Ammon's horn (tissue), 1 donor: ENCODE results near the gene OR1F1.
"Not testable (repeated sequence)": the region's sequence is repeated elsewhere in the genome, so short reads cannot be mapped to it uniquely, and the experiment has no call there.

Experiments used
- DNase-seq: peaks from one replicate; pipeline ENCODE4 v3.0.0-alpha.2; 2016; ENCODE audit warnings: low spot score

The OR1F1 gene

DNA sequence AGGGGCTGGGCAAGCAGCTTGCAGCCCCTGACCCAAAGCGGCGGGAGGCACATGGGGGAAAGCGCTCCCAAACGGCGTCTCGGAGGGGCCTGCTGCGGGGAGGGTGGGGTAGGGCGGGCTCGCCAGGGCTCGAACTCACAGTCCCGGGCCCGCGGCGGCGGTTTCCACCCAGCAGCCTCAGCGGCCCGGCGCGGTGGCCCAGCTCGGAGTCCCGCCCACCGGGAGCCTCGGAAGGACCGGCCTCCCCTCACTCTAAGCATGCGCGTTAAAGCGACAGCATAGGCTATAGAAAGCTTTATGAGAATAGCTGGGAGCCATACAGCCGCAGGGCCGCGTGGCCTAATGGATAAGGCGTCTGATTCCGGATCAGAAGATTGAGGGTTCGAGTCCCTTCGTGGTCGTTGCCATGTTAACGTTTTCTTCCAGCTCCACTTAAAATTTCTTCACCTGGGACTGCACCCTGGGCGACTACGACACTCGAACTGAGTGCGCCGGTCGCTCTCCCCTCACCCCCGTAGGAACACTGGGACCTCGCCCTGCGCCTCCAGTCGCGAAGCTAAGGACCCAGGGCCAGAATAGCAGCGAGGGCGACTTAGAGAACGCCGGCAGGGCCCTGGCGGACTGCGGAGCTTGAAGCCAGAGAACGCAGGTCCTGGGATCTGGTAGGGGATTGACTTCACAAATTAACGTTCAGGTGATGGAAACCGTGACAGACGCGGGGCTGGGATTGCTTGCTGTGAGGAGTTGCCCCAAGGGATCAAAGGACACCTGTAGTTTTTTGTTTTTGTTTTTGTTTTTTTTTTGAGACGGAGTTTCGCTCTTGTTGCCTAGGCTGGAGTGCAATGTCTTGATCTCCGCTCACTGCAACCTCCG, 37.4 kb upstream of the OR1F1 start:
- DNase-seq: peak; percentile 91

DNA sequence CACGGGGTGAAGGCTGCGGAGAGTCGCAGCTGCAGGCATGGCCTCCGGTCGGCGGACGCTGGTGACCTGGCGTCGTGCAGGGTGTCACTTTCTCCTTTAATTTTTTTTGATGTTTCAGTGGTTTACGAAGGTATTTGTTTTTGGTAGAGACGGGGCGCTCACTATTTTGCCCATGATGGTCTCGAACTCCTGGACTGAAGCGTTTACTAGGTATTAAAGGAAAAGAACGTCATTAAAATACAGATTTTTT, 36.1 kb upstream of the OR1F1 start:
- DNase-seq: no peak

DNA sequence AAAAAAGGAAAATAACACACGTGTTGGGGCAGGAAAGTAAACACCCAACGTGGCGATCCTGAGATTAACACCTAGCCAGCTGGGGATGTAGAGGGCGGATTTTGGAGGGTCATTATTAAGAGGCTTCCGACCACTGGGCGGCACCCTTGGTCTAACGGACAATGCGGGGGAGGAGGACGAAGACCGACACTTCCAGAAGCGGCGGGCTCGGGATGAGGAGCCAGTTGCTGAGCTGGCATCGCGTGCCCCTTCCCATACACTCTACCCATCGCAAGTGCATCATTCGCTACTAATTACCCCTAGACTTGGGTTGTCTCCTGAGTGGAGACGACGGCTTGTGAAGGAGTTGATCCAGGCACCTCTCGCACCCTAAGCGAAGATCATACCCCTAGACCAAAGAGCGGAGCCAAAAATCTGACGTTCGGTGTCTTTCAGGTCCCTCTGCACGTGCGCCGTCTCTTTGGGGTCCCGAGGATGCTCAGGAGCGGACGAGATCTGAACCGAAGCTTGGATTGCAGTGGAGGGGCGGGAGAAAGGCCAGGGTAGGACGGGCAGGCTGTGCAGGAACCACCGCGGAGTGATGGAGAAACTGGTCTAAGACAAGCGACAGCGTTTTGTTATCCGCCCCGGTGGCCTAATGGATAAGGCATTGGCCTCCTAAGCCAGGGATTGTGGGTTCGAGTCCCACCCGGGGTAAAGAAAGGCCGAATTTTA, 35.6 kb upstream of the OR1F1 start:
- peak; percentile 87 for DNase-seq

DNA sequence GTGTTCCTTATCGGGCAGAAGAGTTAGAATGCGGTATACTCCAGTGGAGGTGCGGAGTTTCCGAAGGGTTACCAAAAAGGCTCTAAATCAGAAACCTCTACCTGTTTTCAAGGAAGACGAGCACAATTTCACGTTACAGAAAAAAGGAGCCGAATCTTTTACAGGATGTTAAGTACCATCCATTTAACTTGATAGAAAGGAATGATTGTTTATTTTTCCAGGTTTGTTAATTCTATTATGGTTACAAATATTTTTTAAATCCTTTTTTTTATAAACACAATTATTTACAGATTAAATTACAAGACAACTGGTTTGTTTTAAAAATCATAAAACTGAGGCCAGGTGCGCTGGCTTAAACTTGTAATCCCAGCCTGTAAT, 35.0 kb upstream of the OR1F1 start:
- DNase-seq: no peak

GRCh38 chr16:3155181-3155580, 32.8 kb upstream of the OR1F1 start:
- no peak for DNase-seq

GRCh38 chr16:3155972-3156371, 32.0 kb upstream of the OR1F1 start:
- DNase-seq: no peak

DNA sequence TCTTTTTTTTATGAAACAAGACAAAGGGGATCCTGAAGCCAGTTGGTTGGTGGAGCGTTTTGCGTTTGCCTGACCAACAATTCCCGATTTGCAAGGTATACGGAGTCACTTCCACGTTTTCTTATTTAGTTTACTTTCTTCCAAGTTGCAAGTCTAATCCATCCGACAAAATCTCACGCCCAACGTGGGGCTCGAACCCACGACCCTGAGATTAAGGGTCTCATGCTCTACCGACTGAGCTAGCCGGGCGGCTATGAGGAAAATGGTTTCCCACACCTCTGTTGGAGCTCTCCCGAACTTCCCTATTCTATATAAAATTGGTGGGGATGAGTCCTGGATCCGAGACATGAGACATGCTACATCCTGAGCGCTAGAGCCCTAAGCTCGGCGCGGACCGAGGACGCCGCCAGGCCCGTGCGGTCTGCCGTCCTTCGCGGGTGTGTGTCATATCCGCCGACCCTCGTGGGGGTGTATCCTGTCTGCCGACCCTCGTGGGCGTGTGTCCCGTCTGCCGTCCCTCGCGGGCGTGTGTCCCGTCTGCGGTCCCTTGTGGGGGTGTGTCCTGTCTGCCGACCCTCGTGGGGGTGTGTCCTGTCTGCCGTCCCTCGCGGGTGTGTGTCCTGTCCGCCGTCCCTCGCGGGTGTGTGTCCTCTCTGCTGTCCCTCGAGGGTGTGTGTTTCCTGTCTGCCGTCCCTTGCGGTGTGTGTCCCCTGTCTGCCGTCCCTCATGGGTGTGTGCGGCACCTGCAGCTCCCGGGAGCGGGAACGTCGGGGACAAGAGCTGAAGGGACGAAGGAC, 30.6 kb upstream of the OR1F1 start:
- DNase-seq: no peak

- no peak for DNase-seq
Observed at GRCh38 chr16:3158026-3158509, 29.9 kb upstream of the OR1F1 start.

DNA sequence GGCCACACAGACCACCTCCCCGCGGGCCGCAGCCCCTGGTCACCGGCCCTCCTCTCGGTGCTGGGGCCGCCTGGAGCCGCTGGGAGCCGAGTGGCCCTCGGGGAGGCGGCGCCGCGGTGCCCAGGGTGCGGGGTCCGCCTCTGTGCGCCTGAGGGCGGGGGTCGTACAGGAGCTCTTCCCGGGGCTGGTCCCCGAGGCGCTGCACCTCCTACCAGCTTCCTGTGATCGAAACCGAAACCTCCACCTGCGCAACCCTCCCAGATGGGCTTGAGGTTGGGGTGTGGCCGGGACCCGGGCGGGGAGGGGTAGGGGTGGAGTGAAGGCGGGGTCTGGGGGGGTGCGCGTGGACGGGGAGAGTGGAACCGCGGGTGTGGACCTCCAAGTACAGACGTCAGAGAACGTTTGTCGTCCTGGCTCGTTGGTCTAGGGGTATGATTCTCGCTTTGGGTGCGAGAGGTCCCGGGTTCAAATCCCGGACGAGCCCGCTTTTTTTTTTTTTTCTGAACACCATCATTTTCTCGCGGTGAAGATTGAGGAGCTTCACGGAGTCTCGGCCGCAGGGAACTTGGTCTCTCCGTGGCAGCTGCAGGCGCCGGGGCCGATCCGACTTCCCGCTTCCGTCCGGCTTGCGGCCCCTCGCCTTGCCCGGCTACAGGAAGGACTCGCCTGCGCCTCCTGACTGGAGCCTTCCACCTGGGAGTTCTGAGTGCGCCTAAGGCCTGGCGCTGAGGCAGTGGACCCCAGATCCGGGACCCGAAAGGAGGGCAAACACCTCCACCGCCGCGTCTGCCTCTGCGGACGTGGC, 29.3 kb upstream of the OR1F1 start:
- peak; percentile 51 for DNase-seq

DNA sequence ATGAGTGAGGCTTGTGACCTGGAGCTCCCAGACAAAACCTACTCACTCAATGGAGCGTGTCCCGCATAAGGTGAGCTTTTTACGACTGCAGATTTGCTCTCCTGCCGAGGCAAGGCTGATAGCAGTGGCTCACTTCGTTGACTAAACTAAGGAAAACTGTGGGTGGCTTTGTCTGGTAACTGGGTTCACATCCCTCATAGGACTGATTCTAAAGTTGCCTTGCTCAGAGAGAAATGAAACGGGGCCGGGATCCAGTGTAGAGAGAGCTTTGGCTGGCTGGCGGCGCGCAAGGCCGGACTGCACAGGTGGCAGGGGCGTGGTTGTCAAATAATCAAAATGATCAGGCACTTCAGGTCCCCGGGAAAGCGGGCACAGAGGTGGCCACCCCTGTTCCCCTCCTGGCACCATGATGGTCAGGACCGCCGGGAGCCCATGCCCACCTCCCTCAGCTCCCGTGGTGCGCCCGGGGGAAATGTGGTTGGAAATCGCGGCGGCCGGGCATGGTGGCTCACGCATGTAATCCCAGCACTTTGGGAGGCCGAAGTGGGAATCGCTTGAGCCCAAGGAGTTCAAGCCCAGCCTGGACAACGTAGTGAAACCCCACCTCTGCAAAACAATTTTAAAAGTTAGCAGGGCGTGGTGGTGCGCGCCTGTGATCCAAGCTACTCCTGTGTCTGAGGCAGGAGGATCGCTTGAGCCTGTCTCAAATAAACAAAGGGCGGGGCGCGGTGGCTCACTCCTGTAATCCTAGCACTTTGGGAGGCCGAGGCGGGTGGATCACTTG, 26.6 kb upstream of the OR1F1 start:
- no peak for DNase-seq

DNA sequence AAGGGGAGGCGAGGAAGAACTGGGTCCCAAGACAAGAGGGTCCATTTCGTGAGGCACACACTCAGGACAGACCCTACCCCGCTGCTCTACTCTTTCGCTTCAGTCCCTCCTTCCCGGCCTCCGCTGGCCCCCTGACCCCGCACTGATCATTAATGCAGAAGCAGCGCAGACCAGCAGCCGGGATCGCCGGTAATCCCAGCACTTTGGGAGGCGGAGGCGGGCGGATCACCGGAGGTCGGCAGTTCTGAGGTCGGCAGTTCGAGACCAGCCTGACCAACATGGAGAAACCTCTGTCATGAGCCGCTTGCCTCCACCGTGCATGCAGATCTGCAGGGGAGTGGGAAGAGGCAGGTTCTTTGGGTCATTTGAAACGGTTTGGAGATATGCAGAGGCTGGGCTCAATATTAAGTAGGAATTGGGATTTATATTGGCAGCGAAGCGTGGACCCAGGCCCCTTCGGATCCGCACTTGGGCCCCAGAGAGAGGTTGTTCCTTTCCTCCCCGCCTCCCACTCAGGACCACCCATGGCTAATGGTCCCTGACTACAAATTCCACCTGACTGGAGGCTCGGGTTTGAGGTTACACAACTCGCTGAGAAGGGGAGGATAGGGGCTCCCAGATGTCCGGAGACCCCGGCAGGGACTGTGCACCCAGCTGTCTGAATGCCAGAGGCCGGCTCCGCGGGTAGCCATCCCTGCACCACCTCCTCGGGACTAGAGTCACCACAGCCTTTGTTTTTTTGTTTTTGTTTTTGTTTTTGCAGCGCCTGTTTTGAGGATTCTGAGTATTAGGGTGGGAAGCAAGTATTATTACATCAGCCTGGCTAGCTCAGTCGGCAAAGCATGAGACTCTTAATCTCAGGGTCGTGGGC, 23.6 kb upstream of the OR1F1 start:
- DNase-seq: no peak

DNA sequence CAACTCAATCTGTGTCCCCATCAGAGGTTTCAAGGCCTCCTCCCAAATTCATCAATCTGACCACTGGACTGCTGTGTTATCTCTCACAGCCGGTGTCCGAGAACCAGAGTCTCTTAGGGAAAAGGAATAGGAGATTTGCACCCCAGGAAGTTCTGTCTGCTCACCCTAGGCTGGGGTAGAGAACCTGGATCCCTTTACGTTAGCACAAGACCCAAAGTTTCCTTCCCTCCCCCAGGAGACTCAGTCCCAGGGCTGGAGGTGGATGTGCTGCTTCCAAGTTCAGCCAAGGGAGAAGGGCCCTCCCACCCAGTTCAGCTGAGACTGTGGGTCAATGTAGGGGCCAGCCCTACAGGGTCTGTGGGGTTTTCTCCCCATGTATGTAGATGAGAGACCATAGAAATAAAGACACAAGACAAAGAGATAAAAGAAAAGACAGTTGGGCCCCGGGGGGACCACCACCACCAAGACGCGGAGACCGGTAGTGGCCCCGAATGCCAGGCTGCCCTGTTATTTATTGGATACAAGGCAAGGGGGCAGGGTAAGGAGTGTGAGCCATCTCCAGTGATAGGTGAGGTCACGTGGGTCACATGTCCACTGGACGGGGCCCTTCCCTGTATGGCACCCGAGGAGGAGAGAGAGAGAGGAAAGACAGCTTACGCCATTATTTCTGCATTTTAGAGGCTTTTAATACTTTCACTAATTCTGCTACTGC, 22.7 kb upstream of the OR1F1 start:
- DNase-seq: no peak

DNA sequence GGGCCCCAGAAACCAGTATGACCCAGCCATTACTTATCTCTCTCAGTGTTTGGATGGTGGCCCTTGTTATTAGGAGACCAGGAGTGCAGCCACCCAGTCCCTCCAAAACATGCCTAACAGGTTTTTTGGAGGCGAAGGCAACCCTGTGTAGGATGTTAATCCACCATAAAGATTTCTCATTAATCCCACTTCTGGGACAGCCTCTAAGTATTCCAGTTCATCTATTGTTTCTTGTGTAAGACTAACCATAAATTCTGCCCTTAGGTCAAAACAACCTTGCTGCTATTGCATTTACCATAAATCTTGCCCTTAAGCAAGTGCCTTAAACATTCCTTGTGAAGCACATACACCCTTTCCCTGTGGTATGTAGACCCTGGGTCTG, 21.5 kb upstream of the OR1F1 start:
- DNase-seq: no peak

DNA sequence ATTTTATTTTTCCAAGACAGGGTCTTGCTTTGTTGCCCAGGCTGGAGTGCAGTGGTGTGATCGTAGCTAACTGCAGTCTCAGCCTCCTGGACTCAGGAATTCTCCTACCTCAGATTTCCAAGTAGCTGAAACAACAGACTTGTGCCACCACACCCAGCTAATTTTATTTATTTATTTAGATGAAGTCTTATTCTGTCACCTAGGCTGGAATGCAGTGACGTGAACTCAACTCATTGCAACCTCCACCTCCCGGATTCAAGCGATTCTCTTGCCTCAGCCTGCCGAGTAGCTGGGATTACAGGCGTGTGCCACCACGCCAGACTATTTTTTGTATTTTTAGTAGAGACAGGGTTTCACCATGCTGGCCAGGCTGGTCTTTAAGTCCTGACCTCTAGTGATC, 19.3 kb upstream of the OR1F1 start:
- not testable (repeated sequence) for DNase-seq

- no peak for DNase-seq
Observed at GRCh38 chr16:3170440-3171180, 17.4 kb upstream of the OR1F1 start.

DNA sequence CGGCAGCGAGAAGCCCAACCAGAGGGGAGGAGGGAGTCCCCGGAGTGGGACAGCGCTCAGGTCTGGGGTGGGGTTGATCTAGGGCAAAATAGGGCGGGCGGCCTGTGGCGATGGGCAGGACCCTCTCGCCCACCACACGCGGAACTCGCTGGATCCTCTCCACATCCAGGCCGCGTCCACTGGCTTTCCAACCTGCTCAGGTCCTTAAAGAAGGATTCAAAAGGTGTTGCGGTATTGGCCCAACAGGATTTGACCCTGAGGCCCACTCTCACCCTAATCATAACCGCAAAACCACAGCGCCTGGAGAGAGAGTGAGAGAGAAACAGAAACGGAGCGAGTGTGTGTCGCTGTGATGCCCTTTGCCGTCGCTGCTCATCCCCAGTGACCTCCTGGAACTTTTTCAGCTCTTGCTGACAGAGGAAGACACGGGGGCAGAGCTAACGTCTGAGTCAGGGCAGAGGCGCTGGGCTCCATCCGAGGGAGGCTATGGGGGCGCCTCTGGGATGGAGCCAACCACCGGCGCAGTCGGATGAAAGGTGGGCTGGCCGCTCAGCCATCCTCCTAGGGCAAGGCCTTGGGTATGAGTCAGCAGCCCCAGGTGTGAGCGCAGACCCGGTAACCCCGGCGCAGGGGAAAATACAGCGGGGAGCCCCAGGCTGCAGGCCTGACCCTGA, 16.7 kb upstream of the OR1F1 start:
- no peak for DNase-seq

GRCh38 chr16:3171855-3172593, 16.0 kb upstream of the OR1F1 start:
- no peak for DNase-seq
